Right atrium auricular region (tissue), 2 donors: Measurements from ENCODE around the gene PTPRD. TPM values are rescaled to one million over a fixed set of nuclear protein-coding genes. Genes with fewer than 3 reads are reported as not detected.
"Not testable (repeated sequence)": the region's sequence is repeated elsewhere in the genome, so short reads cannot be mapped to it uniquely, and the experiment has no call there.

ENCODE experiments used
- DNase-seq: peaks from one replicate; pipeline ENCODE4 v3.0.0-alpha.2; 2019; ENCODE audit warnings: low spot score
- H3K27ac ChIP-seq, 2 donors: fragments of 200-600 bp; sonication (generic); 1 replicate in 1 of 2; 2 replicates in 1 of 2; pipeline ENCODE4 v1.5.1; 2016 to 2019
- H3K27me3 ChIP-seq, 2 donors: fragments of 200-600 bp; sonication (generic); one replicate each; pipeline versions ENCODE4 v1.5.1 to v1.6.0; 2017 to 2019
- H3K36me3 ChIP-seq: fragments of 200-600 bp; sonication (generic); one replicate; pipeline ENCODE4 v1.5.1; 2016
- H3K4me1 ChIP-seq, 2 donors: fragments of 200-600 bp; sonication (generic); one replicate each; pipeline versions ENCODE4 v1.5.1 to v1.6.0; 2017 to 2019
- H3K4me3 ChIP-seq, 2 donors: fragments of 200-600 bp; sonication (generic); 1 replicate in 1 of 2; 2 replicates in 1 of 2; pipeline ENCODE4 v1.5.1; 2017 to 2019; ENCODE audit warnings: mild to moderate bottlenecking in 1 of 2, moderate library complexity in 1 of 2
- H3K9me3 ChIP-seq, 2 donors: fragments of 200-600 bp; sonication (generic); one replicate each; pipeline ENCODE4 v1.5.1; 2019
- CTCF ChIP-seq, 2 donors: fragments of 200-600 bp; sonication (generic); IDR thresholded peaks; one replicate each; pipeline ENCODE4 v1.5.1; 2019; ENCODE audit warnings: antibody characterized with exemption in 2 of 2
- total RNA-seq, 2 donors: library from RNA; depleted of rRNA; stranded (reverse); fragments of >200 nt; gene quantifications; one replicate each; pipeline ENCODE4 v1.1.0, GENCODE V29; 2016

Gene PTPRD
- total RNA-seq, 2 donors from 2014 or later = 5.5 to 6.6 TPM

GRCh38 chr9:8703904-8704303 is 1908.9 kb downstream of the PTPRD start:
- Histone ChIP-seq H3K4me1 (no peaks in the 10 kb centered on the region), H3K4me3 (no peak overlapping the region), H3K36me3 (no peaks in the 10 kb centered on the region), H3K27me3 (no peaks in the 10 kb centered on the region), H3K9me3 (no peaks in the 10 kb centered on the region), H3K27ac (no peak overlapping the region)
- no peak for TF ChIP-seq CTCF (IDR thresholded peaks at IDR 0.05)
- DNase-seq = no peak

- H3K4me3 ChIP-seq = no peak overlapping the region
- H3K4me1 ChIP-seq = no peaks in the 10 kb centered on the region
- no peaks in the 10 kb centered on the region for H3K9me3 ChIP-seq
- no peak for TF ChIP-seq CTCF (IDR thresholded peaks at IDR 0.05)
- no peaks in the 10 kb centered on the region for H3K36me3 ChIP-seq
- H3K27ac ChIP-seq = no peak overlapping the region
- DNase-seq = no peak
- no peaks in the 10 kb centered on the region for H3K27me3 ChIP-seq
Measured at GRCh38 chr9:8701904-8702303, 1910.9 kb downstream of the PTPRD start.

GRCh38 chr9:8697565-8697964 is 1915.2 kb downstream of the PTPRD start:
- H3K27ac ChIP-seq, H3K4me1 ChIP-seq, DNase-seq: not testable (repeated sequence)

GRCh38 chr9:8696516-8696915 is 1916.3 kb downstream of the PTPRD start:
- Histone ChIP-seq H3K4me3 (no peak overlapping the region), H3K4me1 (no peaks in the 10 kb centered on the region), H3K9me3 (no peaks in the 10 kb centered on the region), H3K27me3 (no peaks in the 10 kb centered on the region), H3K27ac (no peak overlapping the region), H3K36me3 (no peaks in the 10 kb centered on the region)
- no peak for DNase-seq
- no peak for TF ChIP-seq CTCF (IDR thresholded peaks at IDR 0.05)

More at GRCh38 chr9:8697565-8697964, 1915.2 kb downstream of the PTPRD start:
- H3K27me3 ChIP-seq, H3K36me3 ChIP-seq, H3K4me3 ChIP-seq, H3K9me3 ChIP-seq: not testable (repeated sequence)

GRCh38 chr9:8694983-8695588 is 1917.7 kb downstream of the PTPRD start:
- TF ChIP-seq CTCF (IDR thresholded peaks at IDR 0.05) = no peak
- Histone ChIP-seq H3K9me3 (no peaks in the 10 kb centered on the region), H3K27ac (no peak overlapping the region)

GRCh38 chr9:8693464-8693863 is 1919.3 kb downstream of the PTPRD start:
- no peaks in the 10 kb centered on the region for H3K9me3 ChIP-seq
- H3K36me3 ChIP-seq = no peaks in the 10 kb centered on the region
- H3K4me1 ChIP-seq = no peaks in the 10 kb centered on the region
- H3K4me3 ChIP-seq = no peak overlapping the region
- no peak for DNase-seq
- no peak overlapping the region for H3K27ac ChIP-seq
- TF ChIP-seq CTCF (IDR thresholded peaks at IDR 0.05) = no peak
- no peaks in the 10 kb centered on the region for H3K27me3 ChIP-seq

More at GRCh38 chr9:8694983-8695588, 1917.7 kb downstream of the PTPRD start:
- no peak for DNase-seq
- H3K36me3 ChIP-seq = no peaks in the 10 kb centered on the region
- no peak overlapping the region for H3K4me3 ChIP-seq
- no peaks in the 10 kb centered on the region for H3K27me3 ChIP-seq
- H3K4me1 ChIP-seq = no peaks in the 10 kb centered on the region
